Stimulated activated memory B cell treated with anti-CD40 and anti-IgM and Interleukin-4, amounts not matched to agents 10 μg/mL and 1 μg/mL and 100 μg/mL, for 72 hours (primary cell): ENCODE results near the gene SPANXB1.
"Not testable (repeated sequence)": the region's sequence is repeated elsewhere in the genome, so short reads cannot be mapped to it uniquely, and the experiment has no call there.

Source experiments
- ATAC-seq: fragments of 150-1000 bp; cut with Tn5 transposase; 2 replicates; pipeline ENCODE4 v1.10.0; 2021
- H3K27ac Mint-ChIP-seq: one replicate; pipeline ENCODE4 v1.8.0; 2022; ENCODE audit warnings: mild to moderate bottlenecking, mixed read lengths
- H3K27me3 Mint-ChIP-seq: one replicate; pipeline ENCODE4 v1.8.0; 2022; ENCODE audit warnings: mixed read lengths
- H3K36me3 Mint-ChIP-seq: one replicate; pipeline ENCODE4 v1.8.0; 2022; ENCODE audit warnings: mixed read lengths
- H3K4me1 Mint-ChIP-seq: one replicate; pipeline ENCODE4 v1.8.0; 2022; ENCODE audit warnings: mixed read lengths
- H3K4me3 Mint-ChIP-seq: one replicate; pipeline ENCODE4 v1.8.0; 2022; ENCODE audit warnings: mild to moderate bottlenecking, moderate library complexity, mixed read lengths
- H3K9me3 Mint-ChIP-seq: one replicate; pipeline ENCODE4 v1.8.0; 2022; ENCODE audit warnings: mixed read lengths

SPANXB1 gene, protein sequence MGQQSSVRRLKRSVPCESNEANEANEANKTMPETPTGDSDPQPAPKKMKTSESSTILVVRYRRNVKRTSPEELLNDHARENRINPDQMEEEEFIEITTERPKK

DNA sequence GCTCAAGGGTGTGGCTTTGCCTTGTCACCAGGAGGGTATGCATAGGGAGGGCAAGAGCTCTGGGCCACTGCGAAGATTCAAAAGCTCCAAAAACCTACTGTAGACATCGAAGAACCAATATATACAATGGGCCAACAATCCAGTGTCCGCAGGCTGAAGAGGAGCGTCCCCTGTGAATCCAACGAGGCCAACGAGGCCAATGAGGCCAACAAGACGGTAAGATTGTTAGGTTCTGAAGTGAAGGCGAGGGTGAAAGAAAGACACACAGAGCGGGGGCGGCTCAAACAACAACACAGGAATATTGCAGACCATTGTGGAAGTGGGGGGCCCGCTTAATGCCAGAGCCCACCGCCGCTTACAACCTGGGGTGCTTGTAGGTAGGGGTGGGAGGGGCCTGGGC, at the start of gene SPANXB1:
TSS of gene SPANXB1 (plus strand) at position 27 of the 400 bp plus-strand sequence. CDS start at position 127, 100 bp downstream.
- H3K4me3 Mint-ChIP-seq, H3K27ac Mint-ChIP-seq, H3K36me3 Mint-ChIP-seq, ATAC-seq, H3K4me1 Mint-ChIP-seq, H3K9me3 Mint-ChIP-seq, H3K27me3 Mint-ChIP-seq: not testable (repeated sequence)

DNA sequence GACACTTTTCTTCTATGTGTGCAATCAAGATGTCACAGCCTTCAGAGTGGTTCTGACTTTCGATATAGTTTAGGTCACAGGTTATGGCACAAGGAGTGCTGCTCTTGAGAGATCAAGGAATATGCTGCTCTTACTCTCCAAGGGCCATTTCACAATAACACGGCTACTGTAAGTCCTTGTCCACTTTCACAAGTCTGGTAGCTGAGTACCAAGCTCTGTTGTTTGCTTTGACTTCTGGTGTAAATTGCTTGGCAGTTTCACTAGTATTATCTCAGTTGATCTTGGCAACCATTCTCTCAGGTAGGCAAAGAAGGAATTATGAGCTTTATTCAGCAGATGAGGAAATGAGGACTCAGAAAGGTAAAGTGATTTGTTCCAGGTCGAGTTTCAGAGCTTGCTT, 35.4 kb upstream of the SPANXB1 start:
- no peaks in the 10 kb centered on the region for H3K9me3 Mint-ChIP-seq
- no peaks in the 10 kb centered on the region for H3K27me3 Mint-ChIP-seq
- H3K36me3 Mint-ChIP-seq = no peaks in the 10 kb centered on the region
- H3K4me1 Mint-ChIP-seq = no peaks in the 10 kb centered on the region
- no peak for ATAC-seq
- H3K4me3 Mint-ChIP-seq = no peak overlapping the region
- no peak overlapping the region for H3K27ac Mint-ChIP-seq

DNA sequence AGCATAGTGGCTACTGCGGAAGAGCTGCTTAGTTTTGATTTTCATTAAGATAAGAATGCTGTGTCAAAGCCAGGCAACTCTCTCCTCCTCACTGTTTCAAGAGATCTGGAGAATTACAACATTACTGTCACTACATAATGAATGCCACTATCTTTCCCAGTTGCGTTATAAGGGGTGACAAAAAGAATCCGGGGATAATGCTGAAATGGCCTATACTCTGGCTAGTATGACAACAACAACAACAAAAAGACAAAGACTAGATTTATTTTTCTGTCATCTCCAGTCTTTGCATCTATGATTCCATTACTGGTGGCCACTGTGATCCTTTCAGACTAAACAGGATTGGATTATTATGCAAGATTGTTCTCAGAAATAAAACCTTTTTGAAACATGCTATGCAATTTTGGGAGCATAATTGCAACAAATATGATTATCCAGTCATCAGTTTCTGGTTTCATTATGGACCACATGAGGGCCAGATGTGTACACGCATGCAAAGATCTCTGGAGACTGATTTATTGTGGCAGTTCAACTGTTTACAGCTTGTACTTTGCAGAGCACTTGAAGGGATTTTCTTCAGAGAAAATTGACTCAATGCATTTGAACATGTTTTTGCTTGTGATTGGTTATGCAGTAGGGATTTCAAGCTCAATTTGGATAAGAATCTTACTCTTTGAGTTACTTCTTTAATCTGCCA, 31.1 kb upstream of the SPANXB1 start:
- Mint-ChIP-seq H3K27me3 (no peaks in the 10 kb centered on the region), H3K9me3 (no peaks in the 10 kb centered on the region), H3K36me3 (no peaks in the 10 kb centered on the region), H3K4me1 (no peaks in the 10 kb centered on the region), H3K27ac (no peak overlapping the region), H3K4me3 (no peak overlapping the region)
- ATAC-seq = no peak

DNA sequence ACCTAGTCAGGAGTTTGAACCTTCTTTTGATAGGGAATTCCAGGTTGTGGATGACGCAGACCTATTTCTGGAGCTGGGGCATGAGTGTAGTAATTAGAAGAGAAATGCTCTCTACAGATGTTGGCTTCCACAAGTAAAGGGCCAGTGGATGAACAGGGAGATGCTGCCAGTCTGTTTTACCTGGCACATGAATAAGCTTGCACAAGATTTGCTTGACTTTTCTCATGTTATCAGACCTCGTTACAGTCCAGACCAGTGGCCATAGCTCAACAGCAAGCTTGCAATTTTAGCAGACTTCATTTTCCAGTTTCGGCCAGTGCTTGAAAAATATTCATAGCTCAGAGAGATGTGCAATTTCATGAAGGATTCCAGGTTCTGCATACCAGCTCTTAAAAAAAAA, 26.9 kb upstream of the SPANXB1 start:
- no peak for ATAC-seq

DNA sequence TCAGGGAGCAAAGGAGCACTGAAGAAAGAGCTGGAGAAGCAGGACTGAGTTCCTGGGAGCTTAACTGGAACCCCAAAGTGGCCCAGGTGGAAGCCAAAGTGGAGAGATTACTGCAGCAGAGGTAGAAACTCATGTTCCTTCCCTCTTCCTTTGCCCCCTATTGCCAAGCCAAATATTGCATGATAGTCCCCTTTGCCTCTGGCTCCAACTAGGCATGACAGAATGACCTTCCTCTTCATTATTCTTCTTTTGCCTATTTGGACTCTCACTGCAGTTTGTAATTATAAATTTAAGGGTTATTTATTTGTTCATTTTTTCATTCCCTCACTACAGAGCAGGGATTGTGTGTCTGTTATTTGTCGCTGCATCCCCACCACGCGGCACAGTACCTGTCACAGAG, 22.1 kb upstream of the SPANXB1 start:
- ATAC-seq = no peak
- no peaks in the 10 kb centered on the region for H3K9me3 Mint-ChIP-seq
- no peak overlapping the region for H3K4me3 Mint-ChIP-seq
- no peaks in the 10 kb centered on the region for H3K27me3 Mint-ChIP-seq
- no peak overlapping the region for H3K27ac Mint-ChIP-seq
- H3K36me3 Mint-ChIP-seq = no peaks in the 10 kb centered on the region
- H3K4me1 Mint-ChIP-seq = no peaks in the 10 kb centered on the region

More for the DNA sequence above, 26.9 kb upstream of the SPANXB1 start:
- H3K4me1 Mint-ChIP-seq = no peaks in the 10 kb centered on the region
- H3K9me3 Mint-ChIP-seq = no peaks in the 10 kb centered on the region
- H3K36me3 Mint-ChIP-seq = no peaks in the 10 kb centered on the region
- no peaks in the 10 kb centered on the region for H3K27me3 Mint-ChIP-seq
- H3K27ac Mint-ChIP-seq = no peak overlapping the region
- no peak overlapping the region for H3K4me3 Mint-ChIP-seq

DNA sequence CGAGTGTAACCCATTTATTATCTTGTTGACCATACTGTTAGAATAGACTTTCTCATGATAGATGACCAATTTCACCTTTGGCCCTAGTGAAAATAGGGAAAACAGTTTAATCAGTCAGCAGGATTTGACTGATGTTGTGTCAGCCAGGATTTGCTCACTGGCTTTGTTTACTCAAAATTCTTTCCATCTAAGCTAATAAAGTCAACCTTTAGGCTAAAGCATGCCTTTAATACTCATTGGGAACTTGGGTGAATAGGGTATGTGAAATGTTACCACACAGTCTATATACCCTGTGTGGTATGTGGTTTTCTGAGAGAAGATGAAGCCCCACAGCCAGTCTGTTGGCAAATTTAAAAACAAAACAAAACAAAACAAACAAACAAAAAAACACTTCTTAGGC, 18.7 kb upstream of the SPANXB1 start:
- no peaks in the 10 kb centered on the region for H3K4me1 Mint-ChIP-seq
- H3K9me3 Mint-ChIP-seq = no peaks in the 10 kb centered on the region
- no peaks in the 10 kb centered on the region for H3K36me3 Mint-ChIP-seq
- no peak for ATAC-seq
- H3K27ac Mint-ChIP-seq = no peak overlapping the region
- H3K4me3 Mint-ChIP-seq = no peak overlapping the region
- no peaks in the 10 kb centered on the region for H3K27me3 Mint-ChIP-seq

DNA sequence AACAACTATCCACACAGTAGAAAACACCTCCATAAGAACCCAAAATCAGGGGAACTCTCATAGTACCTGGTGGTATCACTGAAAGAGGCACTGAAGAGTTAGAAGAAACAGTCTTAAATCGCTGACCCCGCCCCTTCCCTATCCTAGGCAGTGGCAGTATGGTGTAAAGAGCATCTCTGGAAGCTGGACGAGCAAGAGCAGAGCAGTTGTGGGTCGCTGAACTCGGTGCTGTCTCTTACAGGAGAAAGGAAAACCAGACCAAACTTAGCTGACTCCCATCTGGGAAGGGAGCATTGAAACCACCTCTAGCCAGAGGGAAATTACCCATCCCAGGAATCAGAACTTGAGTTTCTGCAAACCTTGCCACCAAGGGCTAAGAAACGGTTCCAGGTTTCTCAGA, 2.8 kb downstream of the SPANXB1 start:
- H3K27ac Mint-ChIP-seq, ATAC-seq, H3K9me3 Mint-ChIP-seq, H3K4me3 Mint-ChIP-seq, H3K27me3 Mint-ChIP-seq, H3K36me3 Mint-ChIP-seq, H3K4me1 Mint-ChIP-seq: not testable (repeated sequence)

DNA sequence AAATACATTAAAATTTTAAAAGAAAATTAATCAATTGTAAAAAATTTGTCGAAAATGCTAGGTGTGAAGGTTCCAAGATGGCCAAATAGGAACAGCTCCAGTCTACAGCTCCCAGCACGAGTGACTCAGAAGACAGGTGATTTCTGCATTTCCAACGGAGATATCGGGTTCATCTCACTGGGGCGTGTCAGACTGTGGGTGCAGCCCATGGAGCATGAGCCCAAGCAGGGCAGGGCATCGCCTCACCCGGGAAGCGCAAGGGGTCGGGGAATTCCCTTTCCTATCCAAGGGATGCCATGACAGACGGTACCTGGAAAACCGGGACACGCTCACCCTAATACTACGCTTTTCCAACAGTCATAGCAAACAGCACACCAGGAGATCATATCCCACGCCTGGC, 41.9 kb downstream of the SPANXB1 start:
- H3K4me3 Mint-ChIP-seq, H3K4me1 Mint-ChIP-seq, H3K27ac Mint-ChIP-seq, H3K27me3 Mint-ChIP-seq, H3K36me3 Mint-ChIP-seq, ATAC-seq, H3K9me3 Mint-ChIP-seq: not testable (repeated sequence)

DNA sequence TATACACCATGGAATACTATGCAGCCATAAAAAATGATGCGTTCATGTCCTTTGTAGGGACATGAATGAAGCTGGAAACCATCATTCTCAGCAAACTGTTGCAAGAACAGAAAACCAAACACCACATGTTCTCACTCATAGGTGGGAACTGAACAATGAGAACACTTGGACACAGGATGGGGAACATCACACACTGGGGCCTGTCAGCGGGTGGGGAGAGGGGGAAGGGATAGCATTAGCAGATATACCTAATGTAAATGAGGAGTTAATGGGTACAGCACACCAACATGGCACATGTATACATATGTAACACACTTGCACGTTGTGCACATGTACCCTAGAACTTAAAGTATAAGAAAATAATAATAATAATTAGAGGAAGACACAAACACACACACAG, 47.5 kb downstream of the SPANXB1 start:
- H3K27me3 Mint-ChIP-seq, H3K4me3 Mint-ChIP-seq, H3K27ac Mint-ChIP-seq, H3K9me3 Mint-ChIP-seq, H3K36me3 Mint-ChIP-seq, ATAC-seq, H3K4me1 Mint-ChIP-seq: not testable (repeated sequence)

DNA sequence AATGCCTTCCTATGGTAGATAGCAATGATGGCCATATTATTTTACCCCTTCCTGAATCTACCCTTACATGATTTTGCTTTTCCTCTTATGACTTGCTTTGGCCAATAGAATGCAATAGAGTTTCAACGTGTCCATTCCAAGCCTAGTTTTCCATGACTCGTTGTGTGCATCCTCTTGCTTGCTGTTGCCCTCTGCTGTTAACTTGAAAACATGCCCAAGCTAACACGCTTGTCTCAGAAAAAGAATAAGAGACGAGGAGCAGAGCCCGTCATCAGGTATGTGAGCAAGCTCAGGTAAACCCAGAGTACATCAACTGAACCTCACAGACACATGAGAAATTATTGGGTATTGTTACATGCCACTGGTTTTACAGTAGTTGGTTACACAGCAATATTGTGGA, 49.7 kb downstream of the SPANXB1 start:
- not testable (repeated sequence) for H3K9me3 Mint-ChIP-seq, H3K4me1 Mint-ChIP-seq, H3K36me3 Mint-ChIP-seq, H3K27ac Mint-ChIP-seq, ATAC-seq, H3K27me3 Mint-ChIP-seq, H3K4me3 Mint-ChIP-seq
